Fibroblast of lung (primary cell): ENCODE data around the gene WDR89.

Source experiments
- CTCF ChIP-seq, 2 donors: IDR thresholded peaks in 1 of 2; conservative IDR thresholded peaks in 1 of 2; 1 replicate in 1 of 2; 2 replicates in 1 of 2; pipeline ENCODE4 v1.5.1; 2011 to 2012; ENCODE audit warnings: low read length in 2 of 2, control low read depth in 1 of 2, inconsistent platforms in 1 of 2, low read depth in 1 of 2, mild to moderate bottlenecking in 1 of 2
- EZH2 ChIP-seq: IDR thresholded peaks from 2 replicates; pipeline ENCODE4 v1.5.1; 2012; ENCODE audit warnings: low read length, control low read depth, mild to moderate bottlenecking; ENCODE audit errors: missing control alignments

DNA sequence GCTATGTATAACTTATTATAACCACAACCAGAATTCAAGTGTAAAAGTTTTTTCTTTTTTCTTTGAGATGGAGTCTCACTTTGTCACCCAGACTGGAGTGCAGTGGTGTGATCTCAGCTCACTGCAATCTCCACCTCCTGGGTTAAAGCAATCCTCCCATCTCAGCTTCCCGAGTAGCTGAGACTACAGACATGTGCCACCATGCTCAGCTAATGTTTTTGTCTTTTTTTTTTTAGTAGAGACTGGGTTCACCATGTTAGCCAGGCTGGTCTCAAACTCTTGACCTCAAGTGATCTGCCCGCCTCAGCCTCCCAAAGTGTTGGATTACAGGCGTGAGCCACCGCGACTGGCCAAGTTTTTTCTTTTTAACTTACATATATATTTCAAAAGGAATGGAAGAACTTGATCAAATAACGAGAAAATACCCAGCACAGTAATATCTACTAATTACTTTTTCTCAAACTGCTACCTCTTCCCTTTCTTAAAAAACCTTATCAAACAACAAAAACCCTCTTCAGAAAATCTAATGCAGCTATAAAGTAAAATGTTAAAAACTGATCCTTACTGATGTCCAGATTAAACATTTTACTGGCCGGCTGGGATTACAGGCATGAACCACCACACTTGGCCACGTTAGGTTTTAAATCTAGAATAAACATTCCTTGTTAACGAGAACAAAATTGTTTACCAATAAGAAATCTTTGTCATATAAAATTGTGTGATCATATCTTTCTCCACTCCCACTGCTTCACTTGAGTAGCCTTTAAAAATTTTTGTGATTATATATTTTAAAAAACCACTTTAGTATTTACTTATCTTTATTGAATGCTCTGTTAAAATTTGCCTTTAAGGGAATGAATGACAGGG lies 41.3 kb upstream of the WDR89 start:
- no peak for TF ChIP-seq CTCF (conservative IDR thresholded peaks at IDR 0.05 in 1 of 2, IDR thresholded peaks at IDR 0.05 in 1 of 2; ENCODE audit: low read depth in 1 of 2, low read length in 2 of 2)
- TF ChIP-seq EZH2, result no peak
